ENCODE measurements around the gene PMIS2.

Gene PMIS2

DNA sequence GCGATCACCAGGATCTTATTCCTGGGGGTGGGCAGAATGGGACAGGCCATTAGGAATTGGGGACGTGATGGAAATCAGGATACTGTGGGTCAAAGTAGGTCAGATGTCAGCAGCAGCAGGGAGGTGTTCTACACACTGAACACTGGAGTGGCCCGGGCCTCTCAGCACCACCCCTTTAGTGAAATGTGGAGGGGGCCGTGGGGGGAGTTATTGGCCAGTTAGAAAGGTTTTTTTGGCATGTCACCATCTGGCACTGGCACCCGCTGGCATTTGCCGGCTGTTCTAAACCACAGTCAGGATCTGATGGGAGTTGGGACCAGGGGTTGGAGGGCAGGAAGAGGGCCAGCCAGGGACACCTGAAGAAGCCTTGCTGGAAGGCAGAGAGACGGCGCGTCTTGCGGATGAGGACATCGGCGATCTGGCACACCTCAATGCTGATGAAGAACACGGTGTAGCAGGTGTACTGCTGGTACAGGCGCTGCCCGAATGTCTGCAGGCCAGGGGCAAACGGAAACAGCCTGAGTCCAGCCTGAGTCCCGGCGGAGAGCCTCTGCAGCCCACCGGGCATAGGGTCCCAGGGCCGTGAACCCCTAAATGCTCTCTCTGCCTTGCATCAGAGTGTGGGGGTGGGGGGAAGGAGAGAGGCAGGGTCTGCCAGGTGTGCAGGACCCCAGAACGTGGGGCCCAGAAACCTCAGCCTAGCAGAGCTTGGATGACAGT, 34.7 kb upstream of the PMIS2 start:
- no peak for DNase-seq (ENCODE audit: low read depth)
- TF ChIP-seq, protein P1, sequence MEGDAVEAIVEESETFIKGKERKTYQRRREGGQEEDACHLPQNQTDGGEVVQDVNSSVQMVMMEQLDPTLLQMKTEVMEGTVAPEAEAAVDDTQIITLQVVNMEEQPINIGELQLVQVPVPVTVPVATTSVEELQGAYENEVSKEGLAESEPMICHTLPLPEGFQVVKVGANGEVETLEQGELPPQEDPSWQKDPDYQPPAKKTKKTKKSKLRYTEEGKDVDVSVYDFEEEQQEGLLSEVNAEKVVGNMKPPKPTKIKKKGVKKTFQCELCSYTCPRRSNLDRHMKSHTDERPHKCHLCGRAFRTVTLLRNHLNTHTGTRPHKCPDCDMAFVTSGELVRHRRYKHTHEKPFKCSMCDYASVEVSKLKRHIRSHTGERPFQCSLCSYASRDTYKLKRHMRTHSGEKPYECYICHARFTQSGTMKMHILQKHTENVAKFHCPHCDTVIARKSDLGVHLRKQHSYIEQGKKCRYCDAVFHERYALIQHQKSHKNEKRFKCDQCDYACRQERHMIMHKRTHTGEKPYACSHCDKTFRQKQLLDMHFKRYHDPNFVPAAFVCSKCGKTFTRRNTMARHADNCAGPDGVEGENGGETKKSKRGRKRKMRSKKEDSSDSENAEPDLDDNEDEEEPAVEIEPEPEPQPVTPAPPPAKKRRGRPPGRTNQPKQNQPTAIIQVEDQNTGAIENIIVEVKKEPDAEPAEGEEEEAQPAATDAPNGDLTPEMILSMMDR (IDR thresholded peaks at IDR 0.05; ENCODE audit: low read depth, low read length, missing control alignments), result no peak
- H3K4me3 ChIP-seq (ENCODE audit: low read depth, low read length), result no peak overlapping the region

DNA sequence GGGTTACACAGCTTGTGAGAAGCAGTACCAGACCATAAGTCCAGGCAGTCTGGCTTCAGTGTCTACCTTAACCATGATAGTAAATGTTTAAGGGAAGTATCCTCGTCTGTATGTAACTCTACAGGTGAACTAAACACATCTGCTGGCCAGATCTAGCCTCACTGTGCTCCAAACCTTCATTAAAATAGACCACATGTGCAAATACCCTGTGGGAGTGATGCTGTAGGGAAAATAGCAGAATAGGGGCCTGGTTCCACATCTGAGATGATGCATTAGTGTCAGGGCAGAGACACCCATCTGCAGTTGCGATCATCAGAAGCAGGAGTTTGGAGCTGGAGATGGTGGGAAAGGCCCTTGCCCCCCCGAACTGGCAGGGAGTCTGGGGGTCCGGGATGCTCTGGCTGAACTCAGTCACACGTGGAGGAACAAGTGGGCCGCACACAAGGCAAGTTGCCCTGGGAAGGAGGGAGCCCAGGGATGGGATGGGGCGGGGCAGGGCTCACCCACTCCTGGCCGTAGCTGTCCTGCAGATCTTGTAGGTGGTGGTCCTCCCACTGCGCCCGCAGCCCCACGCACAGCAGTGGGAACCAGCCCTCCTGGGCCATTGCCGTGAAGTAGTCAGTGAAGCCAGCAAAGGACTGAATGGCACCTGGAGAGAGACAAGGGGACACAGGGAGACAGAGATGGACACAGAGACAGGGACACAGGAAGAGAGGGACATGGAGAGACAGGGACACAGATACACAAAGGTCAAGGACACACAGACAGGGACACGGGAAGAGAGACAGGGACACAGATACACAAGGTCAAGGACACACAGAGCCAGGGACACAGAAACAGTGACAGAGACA, 33.2 kb upstream of the PMIS2 start:
- no peak for DNase-seq (ENCODE audit: low read depth)
- H3K4me3 ChIP-seq (ENCODE audit: low read depth, low read length), result no peak overlapping the region
- TF ChIP-seq, protein P1 (IDR thresholded peaks at IDR 0.05; ENCODE audit: low read depth, low read length, missing control alignments), result no peak

DNA sequence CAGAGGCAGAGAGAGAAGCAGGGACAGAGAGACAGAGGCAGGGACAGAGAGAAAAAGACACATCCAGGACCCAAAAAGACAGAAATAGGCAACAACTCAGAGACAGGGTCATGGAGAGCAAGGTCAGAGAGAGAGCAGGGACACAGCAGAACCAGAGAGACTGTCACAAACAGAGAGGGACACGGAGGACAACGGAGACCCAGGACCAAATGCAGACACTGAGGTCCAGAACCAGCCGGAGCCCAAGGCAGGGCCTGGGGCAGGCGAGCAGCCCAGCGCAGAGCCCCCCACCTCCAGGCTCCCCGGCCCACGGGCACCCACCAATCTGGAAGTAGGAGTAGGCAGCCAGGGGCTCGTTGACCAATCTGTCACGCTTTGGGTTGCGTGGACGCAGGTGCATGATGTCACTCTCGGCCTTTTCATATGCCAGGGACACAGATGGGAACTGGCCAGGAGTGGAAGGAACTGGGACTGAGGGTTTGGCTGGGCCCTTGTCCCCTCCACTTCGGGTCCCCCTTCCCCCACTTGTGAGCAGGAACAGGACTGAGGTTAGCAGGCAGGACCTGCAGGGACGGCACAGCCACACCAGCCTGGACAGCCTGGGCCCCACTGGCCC, 32.5 kb upstream of the PMIS2 start:
- H3K4me3 ChIP-seq (ENCODE audit: low read depth, low read length), result no peak overlapping the region
- no peak for DNase-seq (ENCODE audit: low read depth)
- TF ChIP-seq, protein P1 (IDR thresholded peaks at IDR 0.05; ENCODE audit: low read depth, low read length, missing control alignments), result no peak

DNA sequence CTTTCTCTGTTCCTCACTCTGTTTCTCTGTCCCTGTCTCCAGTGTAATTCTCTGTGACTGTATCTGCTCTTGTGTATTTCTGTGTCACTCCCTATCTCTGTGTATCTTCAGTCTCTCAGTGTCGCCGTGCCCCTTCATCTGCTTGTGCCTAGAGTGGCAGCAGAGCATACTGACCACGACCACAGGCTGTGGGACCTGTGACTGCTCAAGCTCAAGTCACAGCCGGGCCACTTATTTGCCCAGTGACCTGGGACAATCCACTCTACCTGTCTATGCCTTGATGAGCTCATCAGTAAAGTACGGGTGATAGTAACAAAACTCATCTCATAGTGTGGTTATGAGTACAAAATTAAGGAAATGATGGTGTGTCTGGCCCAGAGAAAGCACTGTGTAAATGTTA, 31.9 kb upstream of the PMIS2 start:
- DNase-seq (ENCODE audit: low read depth), result no peak

DNA sequence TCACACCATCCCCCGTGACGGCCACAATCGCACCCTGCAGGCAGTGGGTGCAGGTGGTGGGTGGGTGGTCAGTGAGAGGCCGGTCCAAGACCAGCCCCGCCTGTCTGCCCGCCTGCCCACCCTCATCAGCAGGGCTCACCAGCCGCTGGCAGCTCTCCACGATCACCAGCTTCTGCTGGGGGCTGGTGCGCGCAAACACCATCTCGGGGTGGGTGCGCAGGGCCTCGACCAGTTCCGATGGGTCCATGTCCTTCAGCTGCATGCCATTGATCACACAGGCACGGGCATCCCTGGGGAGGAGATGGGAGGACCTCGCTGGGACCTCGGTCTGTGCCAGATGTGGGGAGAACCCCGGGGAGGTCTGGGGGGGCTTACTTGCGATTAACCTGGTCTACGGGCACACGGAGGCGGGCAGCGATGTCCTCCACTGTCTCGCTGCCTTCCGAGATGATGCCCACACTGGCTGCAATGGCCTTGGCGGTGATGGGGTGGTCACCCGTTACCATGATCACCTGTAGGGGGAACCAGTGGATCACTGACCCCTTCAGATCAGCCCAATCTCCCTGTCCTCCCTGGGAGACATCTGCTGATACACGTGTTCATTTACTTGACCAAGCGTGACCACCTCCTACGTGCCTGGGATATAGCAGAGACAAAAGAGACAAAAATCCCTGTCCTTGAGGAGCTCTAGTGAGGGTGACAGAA, 30.5 kb upstream of the PMIS2 start:
- no peak overlapping the region for H3K4me3 ChIP-seq (ENCODE audit: low read depth, low read length)
- TF ChIP-seq, protein P1 (IDR thresholded peaks at IDR 0.05; ENCODE audit: low read depth, low read length, missing control alignments), result peak; percentile 41
- DNase-seq (ENCODE audit: low read depth), result no peak

More for the DNA sequence above, 31.9 kb upstream of the PMIS2 start:
- TF ChIP-seq, protein P1 (IDR thresholded peaks at IDR 0.05; ENCODE audit: low read depth, low read length, missing control alignments), result no peak
- no peak overlapping the region for H3K4me3 ChIP-seq (ENCODE audit: low read depth, low read length)

DNA sequence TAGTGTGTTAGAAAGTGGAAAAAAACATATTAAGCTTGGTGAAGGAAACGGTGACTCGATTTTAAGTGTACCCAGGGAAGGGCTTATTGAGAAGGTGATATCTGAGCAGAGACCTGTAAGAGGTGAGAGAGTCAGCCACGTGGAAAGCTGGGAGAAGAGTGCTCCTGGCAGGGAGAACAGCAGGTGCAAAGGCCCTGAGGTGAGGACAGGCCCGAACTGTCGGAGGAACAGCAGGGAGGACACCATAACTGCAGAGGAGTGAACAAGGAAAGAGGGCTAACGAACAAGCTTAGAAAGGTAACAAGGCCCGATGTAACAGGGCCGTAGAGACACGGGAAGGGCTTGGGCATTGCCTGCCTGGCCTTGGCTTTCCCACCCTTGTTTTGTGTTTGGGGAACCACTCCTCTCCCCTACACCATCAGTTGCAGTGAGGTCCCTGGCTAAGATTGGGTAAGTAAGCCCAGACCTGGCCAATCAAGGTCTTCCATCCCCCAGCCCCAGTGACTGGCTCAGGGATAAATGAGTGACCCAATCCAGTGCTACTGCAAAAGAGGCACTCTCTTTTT, 29.9 kb upstream of the PMIS2 start:
- DNase-seq (ENCODE audit: low read depth), result no peak
- no peak overlapping the region for H3K4me3 ChIP-seq (ENCODE audit: low read depth, low read length)
- TF ChIP-seq, protein P1 (IDR thresholded peaks at IDR 0.05; ENCODE audit: low read depth, low read length, missing control alignments), result no peak

Data from GM12864 (cell line).